Aortic smooth muscle cell (primary cell): ENCODE data around the gene MPO. TPM values are rescaled to one million over a fixed set of nuclear protein-coding genes. Genes with fewer than 3 reads are reported as not detected.

Experiments
- total RNA-seq: library from RNA; depleted of rRNA; stranded (reverse); fragments of >200 nt; gene quantifications from 2 replicates; pipeline ENCODE4 v1.2.3, GENCODE V29; 2014

MPO gene
- total RNA-seq = under 0.01 and 0.06 TPM in 2 replicates

DNA sequence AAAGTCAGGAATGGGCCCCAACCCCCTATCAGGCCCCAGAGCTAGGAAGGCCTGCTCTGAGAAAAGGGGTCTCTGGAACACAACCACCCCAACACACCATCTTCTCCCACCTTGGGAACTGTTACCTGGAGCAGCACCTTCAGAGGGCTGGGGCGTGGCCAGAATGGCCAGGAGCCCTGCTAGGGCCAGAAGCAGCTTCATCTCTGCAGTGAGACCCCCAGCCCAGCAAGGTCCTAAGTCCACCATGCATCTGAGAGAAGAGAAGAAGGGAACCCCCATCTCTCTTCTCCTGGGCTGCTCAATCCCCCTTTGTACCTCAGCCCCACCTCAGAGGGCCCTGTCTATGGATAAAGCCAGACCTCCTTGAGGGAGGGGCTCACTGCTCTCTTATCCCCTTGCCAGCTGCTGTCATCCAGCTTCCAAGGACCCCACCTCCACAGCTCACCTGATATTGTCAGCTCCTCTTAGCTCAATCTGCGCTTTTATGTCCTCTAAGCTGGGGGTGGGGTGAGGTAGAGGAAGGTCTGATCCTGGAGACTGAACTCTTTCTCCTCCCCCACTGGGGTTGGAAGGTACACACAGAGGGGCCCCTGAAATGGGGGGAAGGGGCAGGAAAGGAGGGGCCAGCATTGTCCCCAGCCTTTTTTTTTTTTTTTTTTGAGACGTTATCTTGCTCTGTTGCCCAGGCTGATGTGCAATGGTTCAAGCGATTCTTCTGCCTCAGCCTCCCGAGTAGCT is at the start of gene MPO:
TSS of gene MPO (minus strand) at position 456 of the 738 bp plus-strand sequence. CDS start at position 279, 177 bp downstream.

GRCh38 chr17:58328195-58329034 is 47.7 kb upstream of the MPO start, which contains the start of gene TSPOAP1:
TSS of gene TSPOAP1 (minus strand) at chr17:58328795. CDS start at chr17:58327920, 875 bp downstream.

GRCh38 chr17:58238147-58238634 is 42.5 kb downstream of the MPO start, which contains the start of gene LPO:
TSS of gene LPO (plus strand) at chr17:58238584. CDS start at chr17:58242980, 4,396 bp downstream.

Other genes starting within 250 kb of the MPO start
- gene DYNLL2, start 197.5 kb downstream of the MPO start, total RNA-seq = 19.0 and 25.4 TPM in 2 replicates
- gene OR4D1, start 132.6 kb downstream of the MPO start, total RNA-seq = not detected in 2 replicates
- gene OR4D2, start 114.0 kb downstream of the MPO start, total RNA-seq = not detected in 2 replicates
- gene EPX, start 88.2 kb downstream of the MPO start, total RNA-seq = not detected in 2 replicates
- gene MKS1, start 61.7 kb downstream of the MPO start, total RNA-seq = 11.6 and 12.1 TPM in 2 replicates
- gene LPO, start 42.4 kb downstream of the MPO start, total RNA-seq = not detected in 2 replicates
- not detected in 2 replicates for gene TSPOAP1, start 47.9 kb upstream of the MPO start, total RNA-seq
- 34.6 and 35.1 TPM in 2 replicates for gene SUPT4H1, start 71.3 kb upstream of the MPO start, total RNA-seq
- not detected in 2 replicates for gene RNF43, start 136.6 kb upstream of the MPO start, total RNA-seq
- under 0.01 TPM in 1 of 2 replicates, not detected in the other for gene HSF5, start 207.5 kb upstream of the MPO start, total RNA-seq
- 30.7 and 38.7 TPM in 2 replicates for gene MTMR4, start 233.7 kb upstream of the MPO start, total RNA-seq